Hindlimb muscle (tissue), 1 donor: ENCODE measurements around the gene OSBPL8. TPM values are rescaled to one million over a fixed set of nuclear protein-coding genes. Genes with fewer than 3 reads are reported as not detected.

Experiments used
- DNase-seq: peaks from one replicate; pipeline ENCODE4 v3.0.0-alpha.2; 2013
- polyA plus RNA-seq: library from polyadenylated mRNA; unstranded; fragments of 120-200 nt; gene quantifications from one replicate; pipeline ENCODE4 v1.2.1, GENCODE V29; 2013; ENCODE audit not compliant: insufficient read length

Gene OSBPL8, protein sequence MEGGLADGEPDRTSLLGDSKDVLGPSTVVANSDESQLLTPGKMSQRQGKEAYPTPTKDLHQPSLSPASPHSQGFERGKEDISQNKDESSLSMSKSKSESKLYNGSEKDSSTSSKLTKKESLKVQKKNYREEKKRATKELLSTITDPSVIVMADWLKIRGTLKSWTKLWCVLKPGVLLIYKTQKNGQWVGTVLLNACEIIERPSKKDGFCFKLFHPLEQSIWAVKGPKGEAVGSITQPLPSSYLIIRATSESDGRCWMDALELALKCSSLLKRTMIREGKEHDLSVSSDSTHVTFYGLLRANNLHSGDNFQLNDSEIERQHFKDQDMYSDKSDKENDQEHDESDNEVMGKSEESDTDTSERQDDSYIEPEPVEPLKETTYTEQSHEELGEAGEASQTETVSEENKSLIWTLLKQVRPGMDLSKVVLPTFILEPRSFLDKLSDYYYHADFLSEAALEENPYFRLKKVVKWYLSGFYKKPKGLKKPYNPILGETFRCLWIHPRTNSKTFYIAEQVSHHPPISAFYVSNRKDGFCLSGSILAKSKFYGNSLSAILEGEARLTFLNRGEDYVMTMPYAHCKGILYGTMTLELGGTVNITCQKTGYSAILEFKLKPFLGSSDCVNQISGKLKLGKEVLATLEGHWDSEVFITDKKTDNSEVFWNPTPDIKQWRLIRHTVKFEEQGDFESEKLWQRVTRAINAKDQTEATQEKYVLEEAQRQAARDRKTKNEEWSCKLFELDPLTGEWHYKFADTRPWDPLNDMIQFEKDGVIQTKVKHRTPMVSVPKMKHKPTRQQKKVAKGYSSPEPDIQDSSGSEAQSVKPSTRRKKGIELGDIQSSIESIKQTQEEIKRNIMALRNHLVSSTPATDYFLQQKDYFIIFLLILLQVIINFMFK
- 23.9 TPM for polyA plus RNA-seq

- peak; percentile 96 for DNase-seq
Measured at GRCh38 chr12:76559400-76560085, at the start of gene OSBPL8. Gene OSBPL8, minus strand, starts transcription at chr12:76559771. Its CDS starts 72,220 bp downstream, at chr12:76487551.

DNA sequence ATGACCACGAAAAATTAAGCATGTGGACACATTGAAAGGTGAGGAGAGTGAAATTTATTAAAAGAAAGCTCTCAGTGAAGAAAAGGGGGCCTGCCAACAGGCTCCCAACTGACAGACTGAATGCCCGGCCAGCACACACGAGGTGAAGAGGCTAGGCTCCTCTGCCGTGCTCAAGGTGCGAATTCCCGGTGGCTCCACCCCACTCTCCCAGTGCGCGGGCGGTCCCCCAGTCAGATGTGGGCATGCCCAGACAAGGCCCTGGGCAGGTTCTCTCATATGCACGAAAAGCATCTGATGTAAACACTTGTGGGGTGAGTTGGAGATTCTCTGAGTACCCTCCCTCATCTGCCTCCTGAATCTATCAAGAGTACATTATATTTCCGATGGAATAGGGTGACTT, 48.5 kb upstream of the OSBPL8 start:
- no peak for DNase-seq

GRCh38 chr12:76595056-76595455, 35.5 kb upstream of the OSBPL8 start:
- DNase-seq = no peak

DNA sequence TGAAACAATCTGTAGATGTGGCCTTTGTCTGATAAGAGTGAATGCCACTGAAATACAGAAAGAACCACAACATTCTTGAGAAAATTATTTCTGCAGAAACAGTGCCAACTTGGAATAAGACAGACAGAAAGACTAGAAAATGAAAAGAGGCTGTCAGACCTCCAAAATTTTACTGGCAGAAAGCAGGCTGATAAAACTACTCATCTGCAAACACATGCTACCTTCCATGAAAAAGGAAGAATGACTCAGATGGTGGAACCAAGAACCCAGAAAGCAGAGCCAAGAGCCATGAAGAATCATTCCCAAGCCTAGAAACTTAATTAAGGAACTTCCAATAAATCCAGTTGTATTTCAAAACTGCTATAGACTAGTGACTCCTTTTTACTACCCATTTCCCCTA, 31.9 kb upstream of the OSBPL8 start:
- DNase-seq = no peak

- DNase-seq = no peak
Measured at GRCh38 chr12:76590131-76590530, 30.6 kb upstream of the OSBPL8 start.

DNA sequence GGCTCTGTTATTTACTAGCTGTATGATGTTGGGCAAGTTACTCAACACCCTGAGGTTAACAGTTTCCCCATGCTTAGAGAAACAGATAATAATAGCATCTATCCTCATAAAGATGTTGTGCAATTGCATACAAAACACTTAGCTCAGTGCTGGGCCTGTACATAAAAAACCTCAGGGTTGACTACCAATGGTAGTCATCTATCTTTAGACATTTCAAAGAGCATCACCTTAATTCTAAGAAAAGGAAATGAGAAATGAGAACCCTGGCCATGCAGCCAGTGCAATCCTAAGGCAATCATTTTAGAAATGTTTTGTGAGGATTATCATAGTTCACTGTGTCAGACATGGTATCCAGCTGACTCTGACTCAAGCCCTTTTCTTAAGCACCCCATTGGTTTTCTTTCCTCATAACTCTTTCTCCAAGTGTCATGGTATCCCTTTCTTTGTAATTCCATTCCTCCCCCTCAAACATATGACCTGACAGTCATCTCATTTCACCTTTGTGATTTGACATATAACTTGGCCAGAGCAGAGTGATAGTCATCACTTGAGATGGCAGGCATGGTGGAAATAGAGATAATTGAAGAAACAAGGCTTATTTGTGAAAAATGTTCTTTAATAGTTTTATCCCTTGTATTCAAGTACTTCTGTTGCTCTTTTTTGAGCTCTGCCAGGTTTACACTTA, 29.5 kb upstream of the OSBPL8 start:
- no peak for DNase-seq

GRCh38 chr12:76587428-76588178, 28.0 kb upstream of the OSBPL8 start:
- no peak for DNase-seq

GRCh38 chr12:76586764-76587395, 27.3 kb upstream of the OSBPL8 start:
- peak; percentile 38 for DNase-seq

DNA sequence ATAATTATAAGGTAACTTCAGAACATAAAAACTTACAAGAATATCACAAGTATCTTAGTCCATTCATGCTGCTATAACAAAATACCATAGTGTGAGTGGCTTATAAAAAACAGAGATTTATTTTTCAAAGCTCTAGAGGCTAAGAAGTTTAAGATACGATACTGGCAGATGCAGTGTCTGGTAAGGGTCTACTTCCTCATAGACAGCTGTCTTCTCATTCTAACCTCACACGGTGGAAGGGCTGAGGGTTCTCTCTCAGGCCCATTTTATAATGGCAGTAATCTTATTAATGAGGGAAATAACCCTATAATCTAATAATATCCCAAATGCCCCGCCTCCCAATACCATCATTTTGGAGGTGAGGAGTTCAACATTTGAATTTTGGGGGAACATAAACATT, 23.7 kb upstream of the OSBPL8 start:
- no peak for DNase-seq

DNA sequence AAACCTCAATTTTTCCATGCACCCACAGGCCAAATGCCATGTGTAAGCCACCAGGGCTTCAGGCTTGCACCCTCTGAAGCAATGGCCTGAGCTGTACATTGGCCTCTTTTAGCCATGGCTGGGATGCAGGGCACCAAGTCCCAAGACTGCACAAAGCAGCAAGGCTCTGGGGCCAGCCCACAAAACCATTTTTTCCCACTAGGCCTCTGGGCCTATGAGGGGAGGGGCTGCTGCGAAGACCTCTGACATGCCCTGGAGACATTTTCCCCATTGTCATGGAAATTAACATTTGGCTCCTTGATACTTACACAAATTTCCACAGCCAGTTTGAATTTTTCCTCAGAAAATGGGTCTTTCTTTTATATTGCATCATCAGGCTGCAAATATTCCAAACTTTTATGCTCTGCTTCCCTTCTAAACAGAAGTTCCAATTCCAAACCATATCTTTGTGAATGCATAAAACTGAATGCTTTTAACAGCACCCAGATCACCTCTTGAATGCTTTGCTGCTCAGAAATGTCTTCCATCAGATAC, 14.3 kb upstream of the OSBPL8 start:
- no peak for DNase-seq

DNA sequence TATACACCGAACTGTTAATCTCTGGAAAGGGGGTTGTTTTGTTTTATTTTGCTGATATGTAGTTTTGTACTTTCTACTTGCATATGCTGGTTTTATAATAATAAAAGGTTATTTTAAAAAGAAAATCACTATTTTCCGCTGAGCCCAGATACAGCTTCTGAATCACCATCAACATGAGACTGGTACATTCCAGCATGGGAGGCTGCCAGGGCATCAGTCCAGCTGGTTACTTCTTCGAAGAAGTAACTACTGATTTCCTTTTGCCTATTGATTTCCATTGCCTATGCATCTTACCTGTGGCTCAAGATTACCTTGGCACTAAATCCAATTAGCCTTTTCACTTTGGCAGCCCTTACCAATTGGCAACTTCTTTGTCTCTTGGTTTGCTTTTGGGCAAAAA, 11.7 kb upstream of the OSBPL8 start:
- no peak for DNase-seq

GRCh38 chr12:76569685-76570604, 10.4 kb upstream of the OSBPL8 start:
- DNase-seq = no peak

DNA sequence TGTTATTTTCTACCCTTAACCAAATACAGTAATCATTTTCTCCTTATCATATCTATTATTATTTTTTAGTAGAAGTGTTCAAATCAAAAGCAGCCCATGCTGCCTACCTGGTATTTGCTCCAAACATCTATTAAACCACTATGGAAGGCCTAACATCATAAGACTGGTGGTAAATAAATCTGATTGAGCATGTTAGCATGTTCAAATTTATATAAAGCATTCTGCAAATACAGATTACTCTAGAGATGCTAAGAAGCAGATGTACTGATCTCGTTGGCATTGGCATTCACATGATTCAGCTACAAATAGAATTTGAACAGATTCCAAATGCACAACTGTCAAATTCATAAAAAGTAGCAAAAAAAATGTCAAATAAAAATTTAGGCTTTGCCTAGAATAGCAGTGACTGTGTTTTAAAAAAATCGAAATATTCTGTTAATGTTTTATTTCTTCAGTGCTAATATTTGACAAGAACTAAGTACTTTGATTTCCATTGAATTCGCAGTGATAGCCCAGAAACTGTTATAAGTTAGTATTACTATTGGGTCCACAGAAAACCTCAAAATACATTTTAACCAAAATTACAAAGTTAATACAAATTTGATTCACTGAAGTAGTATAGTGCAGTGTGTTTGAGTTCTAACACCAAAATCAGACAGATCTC, 9.4 kb upstream of the OSBPL8 start:
- DNase-seq = no peak

DNA sequence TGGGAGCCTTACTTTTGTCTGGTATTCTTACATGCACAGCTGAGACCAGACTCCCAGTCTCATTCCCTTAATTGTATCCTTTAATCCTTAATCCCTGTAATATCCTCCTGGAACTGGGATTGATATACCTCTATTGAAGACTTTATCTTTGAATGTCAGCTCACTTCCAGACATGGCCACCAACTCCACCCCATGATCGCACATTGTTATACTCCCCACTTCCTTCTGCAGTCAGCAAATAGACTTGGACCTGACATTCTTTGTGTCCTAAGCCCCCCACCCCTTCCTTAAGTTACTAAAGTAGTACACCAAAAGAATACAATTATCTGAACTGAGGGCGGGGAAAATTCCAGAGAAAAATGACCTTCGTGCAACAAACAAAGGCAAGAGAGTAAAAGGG, 8.6 kb upstream of the OSBPL8 start:
- DNase-seq = no peak

GRCh38 chr12:76563061-76563460, 3.5 kb upstream of the OSBPL8 start:
- DNase-seq = no peak

GRCh38 chr12:76562130-76562529, 2.6 kb upstream of the OSBPL8 start:
- DNase-seq = no peak

DNA sequence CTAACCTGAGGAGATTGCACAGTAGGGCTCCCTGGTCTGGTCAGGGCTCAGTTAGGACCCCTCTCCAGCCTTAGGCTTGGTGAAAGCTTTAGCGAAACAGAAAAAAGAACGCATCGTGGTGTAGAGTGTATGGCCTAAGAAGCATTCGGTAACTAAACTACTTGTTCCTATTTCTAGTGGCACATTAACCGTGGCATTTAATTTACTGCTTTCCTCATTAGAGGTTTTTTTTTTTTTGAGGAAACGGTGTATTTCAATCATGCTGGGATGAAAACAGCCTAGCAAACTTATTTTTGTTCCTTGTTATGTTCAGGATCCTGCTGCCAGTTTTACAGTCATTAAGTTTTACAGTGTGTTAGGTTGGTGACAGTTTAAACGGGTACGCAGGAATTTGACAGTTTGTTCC, 518 bp upstream of the OSBPL8 start:
- no peak for DNase-seq

- peak; percentile 40 for DNase-seq
Measured at GRCh38 chr12:76558684-76559399, 729 bp downstream of the OSBPL8 start.
